Activated naive CD8-positive, alpha-beta T cell treated with anti-CD3 and anti-CD28 coated beads, Interleukin-2, amount 10 ng/mL, durations not matched to agents 7 days and 5 days (primary cell): Measurements from ENCODE around the gene USP27X. TPM values are rescaled to one million over a fixed set of nuclear protein-coding genes. Genes with fewer than 3 reads are reported as not detected.

ENCODE experiments used
- ATAC-seq: fragments of 150-1000 bp; cut with Tn5 transposase; one replicate; pipeline ENCODE4 v1.10.0; 2021; ENCODE audit warnings: low read depth, moderate library complexity
- POLR2A ChIA-PET: fragments of 350-600 bp; sonication (Branson Sonifier 250); formaldehyde crosslinking; loops from one replicate; lab custom pipeline; 2021; ENCODE audit warnings: antibody characterized with exemption; lab: Charles Lee
- DNase-seq: peaks from one replicate; pipeline ENCODE4 v3.0.0; 2021
- H3K27ac Mint-ChIP-seq: one replicate; pipeline ENCODE4 v1.8.0; 2022; ENCODE audit warnings: mild to moderate bottlenecking, mixed read lengths
- H3K27me3 Mint-ChIP-seq: one replicate; pipeline ENCODE4 v1.8.0; 2022; ENCODE audit warnings: mild to moderate bottlenecking, moderate library complexity, mixed read lengths
- H3K36me3 Mint-ChIP-seq: one replicate; pipeline ENCODE4 v1.8.0; 2021; ENCODE audit warnings: mild to moderate bottlenecking, mixed read lengths
- H3K4me1 Mint-ChIP-seq: one replicate; pipeline ENCODE4 v1.8.0; 2021; ENCODE audit warnings: mixed read lengths
- H3K4me3 Mint-ChIP-seq: one replicate; pipeline ENCODE4 v1.8.0; 2022; ENCODE audit warnings: mild to moderate bottlenecking, moderate library complexity, mixed read lengths
- H3K9me3 Mint-ChIP-seq: one replicate; pipeline ENCODE4 v1.8.0; 2021; ENCODE audit warnings: mixed read lengths
- total RNA-seq, 2 experiments: library from RNA; stranded (reverse); gene quantifications; one replicate each; pipeline ENCODE4 v1.2.3, GENCODE V29; 2021

Gene USP27X
- total RNA-seq, 2 experiments from 2014 or later = 3.3 to 3.5 TPM

DNA sequence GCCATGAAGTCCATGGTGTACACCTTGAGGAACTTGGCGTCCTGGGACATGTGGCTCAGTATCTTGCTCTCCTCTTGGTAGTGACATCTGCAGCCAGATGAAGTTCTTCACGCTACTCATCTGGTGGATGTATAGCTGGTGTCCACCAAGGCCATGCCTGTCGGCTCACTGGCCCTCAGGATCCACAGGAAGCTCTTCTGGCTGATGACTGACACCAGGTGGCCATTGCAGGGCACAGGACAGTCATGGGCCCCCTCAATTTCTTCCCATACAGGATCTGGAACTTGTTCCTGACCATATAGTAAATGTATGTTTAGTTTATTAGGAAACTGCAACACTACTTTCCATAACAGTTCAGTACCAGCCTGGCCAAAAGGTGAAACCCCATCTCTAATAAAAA lies 32.8 kb downstream of the USP27X start:
- no peak overlapping the region for H3K4me3 Mint-ChIP-seq
- POLR2A ChIA-PET = no interaction called here
- no peaks in the 10 kb centered on the region for H3K9me3 Mint-ChIP-seq
- no peak overlapping the region for H3K27ac Mint-ChIP-seq
- H3K27me3 Mint-ChIP-seq = no peaks in the 10 kb centered on the region
- H3K4me1 Mint-ChIP-seq = peaks cover 11% of the 10 kb centered on the region
- DNase-seq (no peak), ATAC-seq (no peak)
- H3K36me3 Mint-ChIP-seq = no peaks in the 10 kb centered on the region

DNA sequence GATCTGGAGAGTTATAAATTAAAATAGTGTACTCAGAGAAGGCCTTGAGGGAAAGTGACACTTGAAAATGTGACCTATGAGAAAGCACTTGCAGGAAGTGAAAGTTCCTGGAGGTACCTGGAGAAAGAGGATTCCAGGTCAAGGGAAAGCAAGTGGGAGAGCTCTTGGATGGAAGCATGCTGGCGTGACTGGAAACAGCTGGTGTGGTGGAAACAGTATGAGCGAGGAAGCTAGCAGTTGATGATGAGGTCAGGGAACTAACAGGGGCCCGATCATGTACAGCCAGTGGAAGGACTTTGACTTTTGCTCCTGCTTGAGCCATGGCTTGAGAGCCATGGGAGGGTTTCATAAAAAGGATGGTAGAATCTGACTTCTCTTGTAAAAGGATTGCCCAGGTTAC lies 33.6 kb downstream of the USP27X start:
- H3K36me3 Mint-ChIP-seq = no peaks in the 10 kb centered on the region
- no peak overlapping the region for H3K4me3 Mint-ChIP-seq
- H3K27ac Mint-ChIP-seq = no peak overlapping the region
- H3K9me3 Mint-ChIP-seq = no peaks in the 10 kb centered on the region
- POLR2A ChIA-PET = no interaction called here
- no peaks in the 10 kb centered on the region for H3K27me3 Mint-ChIP-seq
- ATAC-seq = no peak
- peaks cover 11% of the 10 kb centered on the region for H3K4me1 Mint-ChIP-seq
- DNase-seq = no peak

DNA sequence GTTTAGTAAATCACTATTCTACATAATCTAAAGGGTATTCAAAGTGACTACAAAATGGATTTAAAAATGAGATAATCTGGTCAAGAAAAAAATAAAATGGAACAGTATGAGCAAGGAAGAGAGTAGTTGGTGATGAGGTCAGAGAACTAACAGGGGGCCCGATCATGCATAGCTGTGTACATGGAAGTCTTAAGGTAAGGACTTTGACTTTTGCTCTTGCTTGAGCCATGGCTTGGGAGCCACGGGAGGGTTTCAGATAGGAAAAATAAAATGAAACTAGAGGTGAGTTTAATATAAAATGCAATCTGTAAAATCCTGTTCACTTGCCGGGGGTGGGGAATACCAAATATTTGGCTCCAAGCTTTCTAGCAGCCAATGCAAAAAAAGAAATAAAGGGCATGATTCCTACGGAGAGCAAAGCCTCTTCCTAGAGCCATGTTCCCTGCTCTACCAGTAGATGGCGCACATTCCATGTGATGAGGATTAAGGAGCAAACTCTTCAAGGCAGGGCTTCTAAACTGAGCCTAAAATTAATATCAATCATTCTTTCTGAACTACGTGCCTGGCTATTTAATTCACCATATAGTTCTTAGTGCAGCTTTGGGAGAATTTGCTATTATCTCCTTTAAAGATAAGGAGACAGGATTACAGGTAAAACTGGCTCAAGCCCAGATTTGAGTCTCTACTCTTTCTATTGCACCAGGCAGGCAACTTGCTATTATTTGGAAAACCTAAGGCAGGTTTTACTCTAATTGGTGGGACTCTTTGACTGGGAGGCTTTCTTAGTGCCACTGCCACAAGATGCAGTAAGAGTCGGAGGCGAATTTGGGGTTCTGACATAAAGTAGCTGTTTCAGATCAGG lies 36.3 kb downstream of the USP27X start:
- Mint-ChIP-seq H3K4me1 (peaks cover 2% of the 10 kb centered on the region), H3K36me3 (no peaks in the 10 kb centered on the region), H3K27me3 (no peaks in the 10 kb centered on the region), H3K4me3 (no peak overlapping the region), H3K9me3 (no peaks in the 10 kb centered on the region), H3K27ac (no peak overlapping the region)
- ATAC-seq (peak; percentile 60), DNase-seq (no peak)
- POLR2A ChIA-PET = interaction anchor here (1.1 kb wide), 1 partner anchor 36 kb away, joined by 3 read pairs; the partner anchor contains the start of gene USP27X

DNA sequence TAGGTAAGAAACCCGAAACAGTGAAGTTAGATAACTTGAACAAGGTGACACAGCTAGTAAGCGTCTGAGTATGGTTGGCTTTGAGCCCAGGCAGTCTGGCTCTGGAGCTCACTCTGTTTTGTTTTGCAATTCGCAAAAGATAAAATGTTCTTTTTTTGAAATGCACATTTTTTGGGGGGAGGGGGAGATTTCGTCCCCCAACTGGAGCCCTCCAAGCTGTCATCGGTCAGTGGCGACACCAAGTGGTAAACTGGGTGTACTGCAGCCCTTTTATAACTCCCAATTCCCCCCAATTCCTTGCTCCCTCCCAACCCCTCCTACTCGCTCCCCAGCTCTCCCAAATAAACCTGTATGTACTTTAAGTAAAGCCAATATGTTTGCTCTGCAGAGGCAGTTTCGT lies 40.3 kb downstream of the USP27X start:
- no peaks in the 10 kb centered on the region for H3K36me3 Mint-ChIP-seq
- no peak overlapping the region for H3K4me3 Mint-ChIP-seq
- DNase-seq (no peak), ATAC-seq (no peak)
- H3K9me3 Mint-ChIP-seq = no peaks in the 10 kb centered on the region
- POLR2A ChIA-PET = no interaction called here
- no peaks in the 10 kb centered on the region for H3K27me3 Mint-ChIP-seq
- H3K4me1 Mint-ChIP-seq = peaks cover 6% of the 10 kb centered on the region
- H3K27ac Mint-ChIP-seq = no peak overlapping the region

DNA sequence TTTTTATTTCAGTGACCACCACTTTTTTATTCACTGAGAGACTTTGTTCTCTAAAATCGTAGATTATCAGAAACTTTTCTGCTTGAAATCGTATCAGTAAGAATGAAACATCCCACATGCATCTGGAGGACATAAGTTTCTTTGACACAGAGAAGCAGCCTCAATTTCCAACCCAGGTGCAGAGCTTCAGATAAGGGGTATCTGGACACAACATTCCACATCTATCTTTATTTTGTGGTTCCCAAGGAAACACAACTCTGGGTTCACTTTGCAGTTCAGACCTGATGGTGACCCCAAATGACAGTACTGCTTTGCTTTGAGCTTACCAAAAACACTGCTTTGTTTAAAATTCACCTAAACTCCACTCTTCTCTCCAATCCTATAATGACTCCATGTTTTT lies 41.8 kb downstream of the USP27X start:
- H3K4me3 Mint-ChIP-seq = no peak overlapping the region
- no peaks in the 10 kb centered on the region for H3K9me3 Mint-ChIP-seq
- DNase-seq (no peak), ATAC-seq (no peak)
- POLR2A ChIA-PET = no interaction called here
- peaks cover 6% of the 10 kb centered on the region for H3K4me1 Mint-ChIP-seq
- H3K27me3 Mint-ChIP-seq = no peaks in the 10 kb centered on the region
- H3K36me3 Mint-ChIP-seq = peaks cover under 1% of the 10 kb centered on the region
- H3K27ac Mint-ChIP-seq = no peak overlapping the region

DNA sequence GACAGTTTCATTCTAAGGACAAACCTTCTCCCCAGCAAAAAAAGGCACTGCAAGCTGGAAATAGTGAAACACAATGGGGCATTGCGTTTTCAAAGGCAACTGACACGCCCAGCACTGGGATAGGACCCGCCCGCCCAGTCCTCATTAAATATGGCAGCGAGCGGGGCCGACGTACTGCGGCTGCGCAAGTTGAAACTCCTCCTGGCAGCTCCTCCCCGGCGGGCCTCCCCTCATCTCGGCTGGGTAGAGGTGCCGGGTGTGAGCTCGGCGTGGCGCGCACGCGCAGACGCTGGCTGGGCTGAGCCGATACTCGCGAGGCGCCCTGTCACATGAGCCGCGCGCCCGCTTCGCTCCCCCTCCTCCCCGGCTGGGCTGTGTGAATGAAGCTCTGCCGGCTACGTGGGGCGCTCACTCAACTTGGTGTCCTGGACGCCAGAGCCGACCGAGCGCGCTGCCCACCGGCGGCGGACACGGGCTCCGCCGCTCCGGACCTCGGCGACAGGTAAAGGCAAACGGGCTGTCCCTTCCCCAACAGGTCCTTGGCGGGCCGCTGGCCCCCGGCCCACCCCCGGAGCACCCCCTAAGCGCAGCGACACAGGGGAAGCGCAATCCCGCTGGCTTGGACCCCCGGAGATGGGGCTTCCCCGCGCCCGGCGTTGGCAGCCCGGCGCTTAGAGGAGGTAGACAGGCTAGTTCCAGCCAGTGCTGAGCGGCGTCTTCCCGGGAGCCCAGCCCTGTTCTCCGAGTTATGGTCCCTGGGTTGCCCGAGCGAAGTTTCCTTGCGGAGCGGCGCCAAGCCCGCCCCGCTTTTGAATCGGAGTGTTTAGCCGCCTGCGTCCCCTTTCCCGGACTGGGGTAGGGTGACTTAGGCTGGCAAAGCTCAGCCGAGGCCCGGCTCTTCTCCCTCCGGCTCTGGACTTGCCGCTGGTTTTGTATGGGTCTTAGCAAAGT lies 43.3 kb downstream of the USP27X start, which contains the start of gene CLCN5:
Gene CLCN5 (plus strand): TSS at position 306 of the 951 bp plus-strand sequence. CDS start 2,703 bp downstream, outside the sequence.
- peaks cover 6% of the 10 kb centered on the region for H3K4me1 Mint-ChIP-seq
- no peaks in the 10 kb centered on the region for H3K9me3 Mint-ChIP-seq
- DNase-seq (peak; percentile 92), ATAC-seq (peak; percentile 99)
- peak within 1 kb of the TSS; percentile 75 for H3K27ac Mint-ChIP-seq
- peak within 1 kb of the TSS; percentile 77 for H3K4me3 Mint-ChIP-seq
- no peaks in the 10 kb centered on the region for H3K27me3 Mint-ChIP-seq
- peaks cover 7% of the 10 kb centered on the region for H3K36me3 Mint-ChIP-seq
- POLR2A ChIA-PET = interaction anchor here (0.6 to 1.1 kb wide), 4 partner anchors 44 to 920 kb away, joined by 3 to 6 read pairs (median 4); partner anchors contain the start of genes GRIPAP1 and USP27X

DNA sequence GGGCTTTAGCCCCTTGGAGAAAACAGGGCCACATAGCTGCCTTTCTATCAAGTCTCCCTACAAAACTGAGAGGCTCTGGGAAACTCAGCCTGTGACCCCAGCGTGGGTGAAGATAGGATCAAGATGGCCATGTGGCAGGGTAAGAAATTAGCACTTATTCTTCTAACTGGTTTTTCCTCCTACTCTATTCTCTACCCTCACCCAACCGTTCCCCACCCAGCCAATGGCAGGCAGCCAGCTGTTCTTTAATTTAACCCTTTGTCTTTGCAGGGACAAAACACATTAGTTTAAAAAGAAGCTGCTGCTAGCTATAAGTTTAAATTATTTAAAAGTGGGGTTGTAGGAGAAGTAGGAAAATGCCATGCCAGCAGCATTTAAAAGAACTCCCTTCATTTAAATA lies 45.9 kb downstream of the USP27X start:
- no peak overlapping the region for H3K27ac Mint-ChIP-seq
- H3K4me3 Mint-ChIP-seq = no peak overlapping the region
- peaks cover 7% of the 10 kb centered on the region for H3K36me3 Mint-ChIP-seq
- peaks cover 6% of the 10 kb centered on the region for H3K4me1 Mint-ChIP-seq
- POLR2A ChIA-PET = no interaction called here
- H3K27me3 Mint-ChIP-seq = no peaks in the 10 kb centered on the region
- DNase-seq = no peak
- no peak for ATAC-seq
- no peaks in the 10 kb centered on the region for H3K9me3 Mint-ChIP-seq

DNA sequence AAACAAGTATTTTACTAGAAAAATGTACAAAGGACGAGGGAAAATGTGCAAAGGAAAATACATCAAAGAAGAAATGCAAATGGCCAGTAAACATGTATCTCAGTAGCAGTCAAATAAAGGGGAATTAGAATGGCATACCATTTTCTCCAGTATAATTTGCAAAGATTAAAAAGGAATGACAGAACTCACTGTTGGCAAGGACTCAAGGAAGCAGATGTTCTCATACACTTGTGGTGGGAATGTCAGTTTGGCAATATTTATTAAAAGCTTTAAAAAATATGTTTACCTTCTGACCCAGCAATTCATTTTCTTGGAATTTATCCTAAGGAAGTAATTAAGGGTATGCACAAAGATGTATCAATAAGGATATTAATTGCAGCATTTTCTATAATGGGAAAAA lies 50.8 kb downstream of the USP27X start:
- Mint-ChIP-seq H3K36me3 (peaks cover 7% of the 10 kb centered on the region), H3K27ac (no peak overlapping the region), H3K4me1 (no peaks in the 10 kb centered on the region), H3K27me3 (no peaks in the 10 kb centered on the region), H3K4me3 (no peak overlapping the region), H3K9me3 (no peaks in the 10 kb centered on the region)
- ATAC-seq (no peak), DNase-seq (no peak)
- POLR2A ChIA-PET = no interaction called here

Other genes starting within 250 kb of the USP27X start
- not detected for gene PAGE1, start 183.5 kb upstream of the USP27X start, total RNA-seq
- not detected for gene PAGE4, start 50.2 kb upstream of the USP27X start, total RNA-seq
- gene CLCN5, start 43.1 kb downstream of the USP27X start, total RNA-seq = 1 to 10 TPM; 2.6 to 3.1 TPM